Activated T-helper 1 cell treated with anti-CD3 and anti-CD28 coated beads, Interleukin-12 subunit alpha, Interleukin-12 subunit beta, Interleukin-2, Interleukin-4 antibody, amounts not matched to agents 30 ng/mL and 10 ng/mL and 1 ng/mL, durations not matched to agents 14 hours and 24 hours and 36 hours (primary cell): Measurements from ENCODE around the gene USP9Y. TPM values are rescaled to one million over a fixed set of nuclear protein-coding genes. Genes with fewer than 3 reads are reported as not detected.

Source experiments
- total RNA-seq: library from RNA; stranded (reverse); gene quantifications from 2 replicates; pipeline ENCODE4 v1.2.3, GENCODE V29; 2022

USP9Y gene
- total RNA-seq, 1 donor from 2014 or later = 14.6 TPM

Other genes with a start within 250 kb of the USP9Y start
- 122 and 129 TPM in 2 replicates for gene DDX3Y, start 203.6 kb downstream of the USP9Y start, total RNA-seq